H9 (cell line): ENCODE measurements around the gene MAPK8IP2. TPM values are rescaled to one million over a fixed set of nuclear protein-coding genes. Genes with fewer than 3 reads are reported as not detected.

Experiments
- DNase-seq: peaks from one replicate; pipeline ENCODE4 v3.0.0-alpha.2; 2017
- H2AFZ ChIP-seq: one replicate; pipeline ENCODE4 v1.6.1; 2013; ENCODE audit warnings: mild to moderate bottlenecking, low read length, control low read depth, moderate library complexity
- H2AK5ac ChIP-seq: 2 replicates; pipeline ENCODE4 v1.6.1; 2013; ENCODE audit warnings: low read length, control low read depth, mixed read lengths; ENCODE audit not compliant: insufficient read length
- H2BK120ac ChIP-seq: one replicate; pipeline ENCODE4 v1.6.1; 2013; ENCODE audit warnings: low read depth, mild to moderate bottlenecking, low read length, control low read depth, inconsistent platforms; ENCODE audit not compliant: poor library complexity, severe bottlenecking
- H2BK12ac ChIP-seq: 2 replicates; pipeline ENCODE4 v1.6.1; 2013; ENCODE audit warnings: low read length, control low read depth, mixed read lengths, low read depth; ENCODE audit not compliant: insufficient read length
- H2BK15ac ChIP-seq: 2 replicates; pipeline ENCODE4 v1.6.1; 2013; ENCODE audit warnings: low read depth, low read length, control low read depth
- H2BK20ac ChIP-seq: one replicate; pipeline ENCODE4 v1.6.1; 2013; ENCODE audit warnings: low read depth, mild to moderate bottlenecking, low read length, control low read depth, inconsistent platforms; ENCODE audit not compliant: poor library complexity, severe bottlenecking
- H2BK5ac ChIP-seq: 2 replicates; pipeline ENCODE4 v1.6.1; 2013; ENCODE audit warnings: low read length, control low read depth, mixed read lengths; ENCODE audit not compliant: insufficient read length
- H3K14ac ChIP-seq: 2 replicates; pipeline ENCODE4 v1.6.1; 2013; ENCODE audit warnings: low read length, control low read depth; ENCODE audit not compliant: insufficient read depth
- H3K18ac ChIP-seq: 2 replicates; pipeline ENCODE4 v1.6.1; 2013; ENCODE audit warnings: low read depth, mild to moderate bottlenecking, mixed read lengths, low read length, control low read depth; ENCODE audit not compliant: insufficient read length
- H3K23ac ChIP-seq: 2 replicates; pipeline ENCODE4 v1.6.1; 2013; ENCODE audit warnings: low read length, control low read depth, mixed read lengths, low read depth; ENCODE audit not compliant: insufficient read length
- H3K23me2 ChIP-seq: 2 replicates; pipeline ENCODE4 v1.6.1; 2013; ENCODE audit warnings: low read depth, mild to moderate bottlenecking, mixed read lengths, low read length, control low read depth; ENCODE audit not compliant: insufficient read length, poor library complexity, severe bottlenecking
- H3K27ac ChIP-seq: 2 replicates; pipeline ENCODE4 v1.5.1; 2013; ENCODE audit warnings: low read length, control low read depth, mixed read lengths, low read depth; ENCODE audit not compliant: insufficient read length
- H3K27me3 ChIP-seq: 2 replicates; pipeline ENCODE4 v1.6.1; 2013; ENCODE audit warnings: low read length, control low read depth, inconsistent platforms; ENCODE audit not compliant: insufficient read depth
- H3K4ac ChIP-seq: 2 replicates; pipeline ENCODE4 v1.6.1; 2013; ENCODE audit warnings: low read depth, mild to moderate bottlenecking, control low read depth, inconsistent platforms, low read length, moderate library complexity
- H3K4me1 ChIP-seq: 2 replicates; pipeline ENCODE4 v1.6.1; 2013; ENCODE audit warnings: low read length, control low read depth, inconsistent platforms; ENCODE audit not compliant: insufficient read depth
- H3K4me2 ChIP-seq: 2 replicates; pipeline ENCODE4 v1.6.1; 2013; ENCODE audit warnings: low read length, control low read depth, mixed read lengths; ENCODE audit not compliant: insufficient read length, insufficient read depth
- H3K56ac ChIP-seq: 2 replicates; pipeline ENCODE4 v1.6.1; 2013; ENCODE audit warnings: low read depth, mild to moderate bottlenecking, mixed read lengths, low read length, control low read depth; ENCODE audit not compliant: insufficient read length
- H3K79me1 ChIP-seq: 2 replicates; pipeline ENCODE4 v1.6.1; 2013; ENCODE audit warnings: low read depth, mild to moderate bottlenecking, moderate library complexity, low read length, control low read depth, inconsistent platforms; ENCODE audit not compliant: insufficient read depth, poor library complexity, severe bottlenecking
- H3K79me2 ChIP-seq: 2 replicates; pipeline ENCODE4 v1.6.1; 2013; ENCODE audit warnings: low read length, control low read depth, inconsistent platforms; ENCODE audit not compliant: insufficient read depth
- H3K9ac ChIP-seq: 2 replicates; pipeline ENCODE4 v1.6.1; 2013; ENCODE audit warnings: low read length, control low read depth, mixed read lengths; ENCODE audit not compliant: insufficient read length; ENCODE audit errors: extremely low read depth
- H3K9me3 ChIP-seq: one replicate; pipeline ENCODE4 v1.6.1; 2013; ENCODE audit warnings: low read depth, low read length, inconsistent platforms; ENCODE audit not compliant: control insufficient read depth
- H3T11ph ChIP-seq: one replicate; pipeline ENCODE4 v1.6.1; 2013; ENCODE audit warnings: mild to moderate bottlenecking, low read length, control low read depth, inconsistent platforms
- H4K20me1 ChIP-seq: one replicate; pipeline ENCODE4 v1.6.1; 2013; ENCODE audit not compliant: control insufficient read depth, insufficient read length, insufficient read depth
- H4K5ac ChIP-seq: 2 replicates; pipeline ENCODE4 v1.6.1; 2013; ENCODE audit warnings: low read depth, mild to moderate bottlenecking, mixed read lengths, low read length, control low read depth; ENCODE audit not compliant: insufficient read length
- H4K8ac ChIP-seq: replicated peaks from 2 replicates; pipeline ENCODE4 v1.6.1; 2013; ENCODE audit warnings: low read length, control low read depth, mixed read lengths, low read depth; ENCODE audit not compliant: insufficient read length
- H4K91ac ChIP-seq: 2 replicates; pipeline ENCODE4 v1.6.1; 2013; ENCODE audit warnings: low read depth, mild to moderate bottlenecking, moderate library complexity, mixed read lengths, low read length, control low read depth; ENCODE audit not compliant: insufficient read length
- H3K27ac Mint-ChIP-seq, 3 experiments: 2 replicates in 2 of 3; 3 replicates in 1 of 3; pipeline ENCODE4 v1.8.0; 2020 to 2021; ENCODE audit warnings: mixed read lengths in 3 of 3, mild to moderate bottlenecking in 1 of 3, moderate library complexity in 1 of 3
- H3K27me3 Mint-ChIP-seq: 2 replicates; pipeline ENCODE4 v1.8.0; 2021; ENCODE audit warnings: low read depth, mild to moderate bottlenecking, moderate library complexity, mixed read lengths
- H3K36me3 Mint-ChIP-seq, 3 experiments: 2 replicates in 2 of 3; 3 replicates in 1 of 3; pipeline ENCODE4 v1.8.0; 2020 to 2021; ENCODE audit warnings: low read depth in 3 of 3, mixed read lengths in 3 of 3; ENCODE audit not compliant: insufficient read depth in 1 of 3
- H3K4me1 Mint-ChIP-seq, 2 experiments: 2 replicates each; pipeline ENCODE4 v1.8.0; 2020; ENCODE audit warnings: mixed read lengths in 2 of 2
- H3K4me3 Mint-ChIP-seq, 2 experiments: 2 replicates in 1 of 2; 3 replicates in 1 of 2; pipeline ENCODE4 v1.8.0; 2020 to 2021; ENCODE audit warnings: mild to moderate bottlenecking in 2 of 2, mixed read lengths in 2 of 2, moderate library complexity in 1 of 2
- H3K9me3 Mint-ChIP-seq, 2 experiments: 2 replicates in 1 of 2; 3 replicates in 1 of 2; pipeline ENCODE4 v1.8.0; 2020; ENCODE audit warnings: mild to moderate bottlenecking in 2 of 2, mixed read lengths in 2 of 2, moderate library complexity in 1 of 2
- WGBS: extraction: QIAGEN DNeasy Blood & Tissue Kit; methylation state at CpG from one replicate; pipeline ENCODE4 v1.1.7; 2013; ENCODE audit warnings: missing lambda C conversion rate, low lambda C conversion rate, mixed read lengths; ENCODE audit not compliant: insufficient read length; ENCODE audit errors: extremely low coverage; 5-methylcytosine and 5-hydroxymethylcytosine counted together
- total RNA-seq: library from RNA; stranded (reverse); gene quantifications from 2 replicates; pipeline ENCODE4 v1.2.1, GENCODE V29; 2021
- TF ChIP-seq, protein P1 (sequence below): fragments of 200-600 bp; sonication (generic); conservative IDR thresholded peaks from 3 replicates; pipeline ENCODE4 v1.8.0; 2021; ENCODE audit warnings: antibody characterized with exemption, mild to moderate bottlenecking

The MAPK8IP2 gene
- total RNA-seq, 1 experiment from 2014 or later = 5.7 TPM

DNA sequence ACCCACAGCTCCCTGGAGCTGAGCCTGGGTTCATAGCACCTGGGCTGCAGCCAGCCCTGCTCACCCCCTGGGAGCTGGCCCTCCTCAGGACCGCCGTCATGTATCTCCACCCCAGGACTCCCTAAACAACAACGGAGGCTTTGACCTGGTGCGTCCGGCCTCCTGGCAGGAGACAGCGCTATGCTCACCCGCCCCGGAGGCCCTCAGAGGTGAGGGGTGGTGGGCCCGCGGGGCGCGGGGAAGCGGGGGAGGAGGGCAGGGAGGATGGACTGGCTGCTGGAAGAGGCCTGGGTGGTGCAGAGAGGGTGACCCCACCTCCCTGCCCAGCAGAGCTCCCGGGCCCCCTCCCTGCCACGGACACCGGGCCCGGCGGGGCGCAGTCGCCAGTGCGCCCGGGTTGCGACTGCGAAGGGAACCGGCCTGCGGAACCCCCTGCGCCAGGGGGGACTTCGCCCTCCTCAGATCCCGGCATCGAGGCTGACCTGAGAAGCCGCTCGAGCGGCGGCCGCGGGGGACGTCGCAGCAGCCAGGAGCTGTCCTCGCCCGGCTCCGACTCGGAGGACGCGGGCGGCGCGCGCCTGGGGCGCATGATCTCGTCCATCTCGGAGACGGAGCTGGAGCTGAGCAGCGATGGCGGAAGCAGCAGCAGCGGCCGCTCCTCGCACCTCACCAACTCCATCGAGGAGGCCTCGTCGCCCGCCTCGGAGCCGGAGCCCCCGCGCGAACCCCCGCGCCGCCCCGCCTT, 3.1 kb downstream of the MAPK8IP2 start:
- H3K9me3 ChIP-seq = no peaks in the 10 kb centered on the region
- no peak overlapping the region for H3K4me2 ChIP-seq
- no peaks in the 10 kb centered on the region for H4K20me1 ChIP-seq
- H4K91ac ChIP-seq = no peak overlapping the region
- H3K79me2 ChIP-seq = no peaks in the 10 kb centered on the region
- no peak overlapping the region for H3K56ac ChIP-seq
- no peak overlapping the region for H2AK5ac ChIP-seq
- Mint-ChIP-seq H3K4me1 (peaks cover 13 to 14% of the 10 kb centered on the region in 2 experiments), H3K27ac (no peak overlapping the region), H3K27me3 (peaks cover 47% of the 10 kb centered on the region), H3K4me3 (no peak overlapping the region), H3K36me3 (no peaks in the 10 kb centered on the region; a peak in 1 of 7 replicates), H3K9me3 (no peaks in the 10 kb centered on the region; a peak in 1 of 5 replicates)
- H2BK5ac ChIP-seq = no peak overlapping the region
- H3K18ac ChIP-seq = no peak overlapping the region
- no peak overlapping the region for H2BK20ac ChIP-seq
- H3K23me2 ChIP-seq = peaks cover 3% of the 10 kb centered on the region
- no peak overlapping the region for H2BK120ac ChIP-seq
- H4K8ac ChIP-seq = no peak overlapping the region
- no peaks in the 10 kb centered on the region; the same call in 1 of the 2 replicates for H3K4me1 ChIP-seq
- no peak overlapping the region for H3K4ac ChIP-seq
- H3K14ac ChIP-seq = no peak overlapping the region
- no peak for DNase-seq
- TF ChIP-seq, protein P1, sequence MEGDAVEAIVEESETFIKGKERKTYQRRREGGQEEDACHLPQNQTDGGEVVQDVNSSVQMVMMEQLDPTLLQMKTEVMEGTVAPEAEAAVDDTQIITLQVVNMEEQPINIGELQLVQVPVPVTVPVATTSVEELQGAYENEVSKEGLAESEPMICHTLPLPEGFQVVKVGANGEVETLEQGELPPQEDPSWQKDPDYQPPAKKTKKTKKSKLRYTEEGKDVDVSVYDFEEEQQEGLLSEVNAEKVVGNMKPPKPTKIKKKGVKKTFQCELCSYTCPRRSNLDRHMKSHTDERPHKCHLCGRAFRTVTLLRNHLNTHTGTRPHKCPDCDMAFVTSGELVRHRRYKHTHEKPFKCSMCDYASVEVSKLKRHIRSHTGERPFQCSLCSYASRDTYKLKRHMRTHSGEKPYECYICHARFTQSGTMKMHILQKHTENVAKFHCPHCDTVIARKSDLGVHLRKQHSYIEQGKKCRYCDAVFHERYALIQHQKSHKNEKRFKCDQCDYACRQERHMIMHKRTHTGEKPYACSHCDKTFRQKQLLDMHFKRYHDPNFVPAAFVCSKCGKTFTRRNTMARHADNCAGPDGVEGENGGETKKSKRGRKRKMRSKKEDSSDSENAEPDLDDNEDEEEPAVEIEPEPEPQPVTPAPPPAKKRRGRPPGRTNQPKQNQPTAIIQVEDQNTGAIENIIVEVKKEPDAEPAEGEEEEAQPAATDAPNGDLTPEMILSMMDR = no peak
- H2BK15ac ChIP-seq = no peak overlapping the region
- no peak overlapping the region for H2BK12ac ChIP-seq
- no peak overlapping the region for H3K23ac ChIP-seq
- H3K79me1 ChIP-seq = no peaks in the 10 kb centered on the region
- no peak overlapping the region for H3K9ac ChIP-seq
- no peak overlapping the region for H4K5ac ChIP-seq
- H2AFZ ChIP-seq = no peak overlapping the region
- no peak overlapping the region for H3K27ac ChIP-seq
- WGBS = no CpG with 5 or more reads among the region's 70 CpGs
- no peak overlapping the region for H3T11ph ChIP-seq
- peaks cover 4% of the 10 kb centered on the region; the same call in 1 of the 2 replicates for H3K27me3 ChIP-seq
